GM19328 (cell line): Measurements from ENCODE around the gene CSH2.

ENCODE experiments used
- ATAC-seq: cut with Tn5 transposase; IDR thresholded peaks from one replicate; pipeline ENCODE4 v1.9.1; 2021; ENCODE audit warnings: mild to moderate bottlenecking, moderate library complexity; ENCODE audit not compliant: unreplicated experiment

CSH2 gene

DNA sequence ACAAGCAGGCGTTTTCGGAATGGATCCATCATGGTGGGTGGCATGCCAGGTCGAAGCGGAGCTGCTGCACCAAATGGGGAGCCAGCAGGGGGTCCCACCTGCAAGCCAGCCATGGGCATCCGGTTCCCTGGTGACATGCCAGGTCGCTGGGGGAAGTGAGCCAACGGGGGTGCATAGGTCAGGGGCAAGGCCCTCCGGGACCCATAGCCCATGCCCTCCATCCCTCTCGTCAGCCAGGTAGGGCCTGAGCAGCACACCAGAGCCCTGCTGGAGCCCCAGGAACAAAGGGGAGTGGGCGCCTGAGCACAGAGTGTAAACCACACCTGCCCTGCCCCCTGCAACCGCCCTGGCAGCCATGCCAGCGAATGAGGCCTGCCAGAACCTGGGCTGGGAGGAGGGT, 36.0 kb downstream of the CSH2 start:
- no peak for ATAC-seq

DNA sequence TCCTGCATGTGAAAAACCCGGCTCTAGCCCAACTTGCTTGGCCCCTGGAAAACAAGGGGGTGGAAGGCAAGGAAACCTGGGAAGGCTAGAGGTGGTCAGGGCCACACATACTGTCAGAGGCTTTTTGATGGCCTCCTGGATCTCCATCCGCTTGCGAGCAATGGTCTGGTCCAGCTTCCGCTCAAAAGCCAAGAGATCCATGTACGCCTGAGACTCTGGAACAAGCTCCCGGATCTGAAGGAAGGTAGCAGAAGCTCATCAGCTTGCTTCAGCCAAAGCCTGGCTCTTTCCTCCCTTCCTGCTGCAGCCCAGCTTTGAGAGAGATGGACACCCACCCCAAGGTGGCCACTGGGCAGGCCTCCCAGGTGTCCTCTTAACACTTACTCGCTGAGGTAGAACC, 36.7 kb downstream of the CSH2 start:
- ATAC-seq = no peak

DNA sequence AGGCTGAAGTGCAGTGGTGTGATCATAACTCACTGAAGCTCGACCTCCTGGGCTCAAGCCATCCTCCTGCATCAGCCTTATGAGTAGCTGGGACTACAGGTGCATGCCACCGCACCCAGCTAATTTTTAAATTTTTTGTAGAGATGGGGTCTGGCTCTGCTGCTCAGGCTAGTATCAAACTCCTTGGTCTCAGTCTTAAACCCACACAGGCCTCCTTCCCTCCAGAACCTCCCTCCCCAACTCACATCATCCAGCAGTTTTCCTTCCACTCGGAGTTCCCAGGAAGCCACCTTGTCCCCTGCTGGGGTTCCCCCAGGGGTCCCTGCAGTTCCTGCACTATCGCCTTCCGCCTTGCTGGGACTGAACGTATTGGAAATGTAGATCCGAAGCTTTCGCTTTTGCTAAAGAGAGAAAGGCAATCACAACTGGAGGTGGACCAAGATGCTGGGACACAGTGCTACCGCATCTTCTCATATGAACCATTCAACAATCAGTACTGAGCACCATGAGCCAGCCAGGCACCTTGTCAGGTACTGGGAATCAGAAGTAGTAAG, 38.2 kb downstream of the CSH2 start:
- no peak for ATAC-seq

GRCh38 chr17:63834431-63835166, 38.9 kb downstream of the CSH2 start:
- ATAC-seq = peak; percentile 53

DNA sequence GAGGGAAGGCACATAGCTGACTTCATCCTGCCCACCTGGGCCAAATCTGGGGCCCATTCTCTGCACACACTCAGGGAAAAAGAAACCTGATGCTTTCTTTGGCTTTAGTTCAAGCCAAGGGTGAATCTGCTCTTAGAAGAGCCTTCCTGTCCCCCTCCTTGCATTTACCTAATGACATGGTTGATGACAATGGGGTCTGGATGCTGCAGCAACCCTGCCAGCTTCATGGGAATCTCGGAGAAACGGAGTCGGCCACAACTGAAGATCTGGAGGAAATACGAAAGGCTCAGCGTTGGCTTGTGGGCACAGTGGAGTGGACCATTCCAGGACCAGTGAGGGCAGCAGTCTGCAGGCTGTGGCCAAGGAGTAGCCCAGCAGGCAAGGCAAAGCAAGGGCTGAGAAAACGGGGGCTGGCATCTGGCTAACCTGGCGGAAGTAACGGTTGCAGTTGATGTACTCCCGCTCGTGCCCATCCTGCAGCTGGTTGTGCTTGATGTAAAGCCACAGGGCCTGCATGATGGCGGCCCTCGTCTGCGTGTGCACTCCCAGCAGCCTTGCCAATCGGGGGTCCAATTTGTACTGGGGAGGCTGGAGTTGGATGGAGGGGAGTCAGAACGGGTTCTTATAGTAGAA, 39.6 kb downstream of the CSH2 start:
- no peak for ATAC-seq

DNA sequence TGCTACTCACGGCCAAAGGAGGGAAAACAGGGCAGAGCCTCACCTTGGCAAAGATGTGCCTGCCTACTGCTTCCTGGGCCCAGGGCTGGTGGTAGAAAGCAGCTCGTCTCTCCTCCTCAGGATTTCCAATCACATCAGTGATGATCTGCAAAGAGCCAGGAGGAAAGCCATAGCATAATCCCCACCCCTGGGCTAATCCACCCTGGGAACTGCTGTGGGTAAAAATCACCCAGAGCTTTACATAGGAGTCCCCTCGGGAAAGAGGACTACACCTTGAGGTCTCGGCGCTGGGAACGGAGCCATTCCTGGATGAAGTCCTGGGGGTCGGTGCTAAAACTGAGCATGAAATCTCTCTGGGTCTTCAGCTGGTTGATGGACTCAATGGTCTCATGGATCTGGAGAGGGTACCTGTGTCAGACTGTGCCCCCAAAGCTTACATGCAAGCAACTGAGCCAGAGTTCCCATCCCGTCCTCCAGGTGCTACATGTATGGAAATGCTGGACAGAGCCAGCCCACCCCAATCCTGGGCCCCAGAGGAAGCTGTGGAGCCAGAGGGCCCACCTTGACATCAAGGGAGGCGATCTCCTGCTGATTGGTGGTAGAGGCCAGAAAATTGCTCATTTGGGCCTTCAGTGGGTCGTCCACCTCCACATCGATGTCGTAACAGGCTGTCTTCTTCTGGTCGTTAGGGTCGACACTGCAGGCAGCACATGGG, 40.3 kb downstream of the CSH2 start:
- ATAC-seq = no peak

DNA sequence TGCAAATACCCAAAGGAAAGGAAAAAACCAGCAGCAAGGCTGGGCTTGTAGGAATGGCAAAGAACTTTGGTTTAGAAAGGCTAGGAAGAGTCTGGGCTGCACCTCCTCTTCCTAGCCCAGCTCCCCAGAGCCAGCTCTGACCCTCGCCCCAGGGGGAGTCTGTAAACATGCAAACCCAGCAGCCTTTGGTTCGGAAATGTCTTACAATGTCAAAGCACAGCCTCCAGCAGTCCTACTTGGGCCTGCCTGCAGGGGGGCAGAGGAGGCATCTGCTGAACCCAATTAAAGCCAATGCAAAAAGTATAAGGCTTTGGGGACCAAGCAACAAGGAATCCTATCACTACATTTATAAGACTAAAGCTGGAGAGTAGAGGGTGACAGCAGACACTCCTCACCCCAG, 41.0 kb downstream of the CSH2 start:
- no peak for ATAC-seq

DNA sequence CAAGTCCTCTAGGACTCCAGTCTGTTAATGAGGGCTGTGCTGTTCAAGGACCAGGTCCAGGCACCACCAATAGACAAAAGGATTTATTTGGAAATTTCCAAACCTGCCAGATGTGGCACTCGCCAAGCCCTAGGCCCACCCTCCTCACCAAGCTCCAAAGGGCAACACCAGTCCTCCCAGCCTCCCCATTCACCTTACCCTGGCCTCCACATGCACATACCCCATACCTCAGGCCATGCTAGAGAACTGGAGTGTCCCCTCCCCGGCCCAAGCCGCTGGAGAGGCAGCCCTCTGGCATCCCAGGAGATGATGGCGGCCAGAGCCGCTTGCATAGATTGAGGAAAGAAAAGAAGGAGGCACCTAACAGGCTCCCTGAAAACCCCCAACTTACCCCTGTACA, 41.5 kb downstream of the CSH2 start:
- no peak for ATAC-seq

GRCh38 chr17:63831505-63831904, 42.0 kb downstream of the CSH2 start:
- no peak for ATAC-seq

- ATAC-seq = no peak
These were observed 42.5 kb downstream of the CSH2 start for GRCh38 chr17:63830904-63831491.

GRCh38 chr17:63830278-63830677, 43.2 kb downstream of the CSH2 start:
- ATAC-seq = no peak

GRCh38 chr17:63828936-63829335, 44.5 kb downstream of the CSH2 start:
- no peak for ATAC-seq

DNA sequence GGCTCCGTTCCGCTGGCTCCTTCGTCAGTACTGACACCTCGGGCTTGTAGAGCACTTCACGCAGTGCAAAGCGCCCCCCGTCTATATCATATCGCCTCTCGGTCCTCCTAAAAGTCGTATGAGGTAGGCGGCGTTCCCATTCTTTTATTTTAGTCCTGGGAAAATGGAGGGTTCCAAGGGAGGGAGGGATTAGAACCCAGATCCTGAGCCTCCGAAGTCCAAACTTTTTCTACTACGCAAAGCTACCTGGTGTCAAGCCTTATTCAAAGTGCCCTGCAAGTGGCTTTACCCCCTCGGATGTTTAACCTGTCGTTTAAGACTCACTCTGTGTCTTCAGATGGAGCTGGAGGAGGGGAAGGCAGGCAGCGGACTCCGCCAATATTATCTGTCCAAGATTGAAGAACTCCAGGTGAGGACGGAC, 45.7 kb downstream of the CSH2 start:
- ATAC-seq = no peak

DNA sequence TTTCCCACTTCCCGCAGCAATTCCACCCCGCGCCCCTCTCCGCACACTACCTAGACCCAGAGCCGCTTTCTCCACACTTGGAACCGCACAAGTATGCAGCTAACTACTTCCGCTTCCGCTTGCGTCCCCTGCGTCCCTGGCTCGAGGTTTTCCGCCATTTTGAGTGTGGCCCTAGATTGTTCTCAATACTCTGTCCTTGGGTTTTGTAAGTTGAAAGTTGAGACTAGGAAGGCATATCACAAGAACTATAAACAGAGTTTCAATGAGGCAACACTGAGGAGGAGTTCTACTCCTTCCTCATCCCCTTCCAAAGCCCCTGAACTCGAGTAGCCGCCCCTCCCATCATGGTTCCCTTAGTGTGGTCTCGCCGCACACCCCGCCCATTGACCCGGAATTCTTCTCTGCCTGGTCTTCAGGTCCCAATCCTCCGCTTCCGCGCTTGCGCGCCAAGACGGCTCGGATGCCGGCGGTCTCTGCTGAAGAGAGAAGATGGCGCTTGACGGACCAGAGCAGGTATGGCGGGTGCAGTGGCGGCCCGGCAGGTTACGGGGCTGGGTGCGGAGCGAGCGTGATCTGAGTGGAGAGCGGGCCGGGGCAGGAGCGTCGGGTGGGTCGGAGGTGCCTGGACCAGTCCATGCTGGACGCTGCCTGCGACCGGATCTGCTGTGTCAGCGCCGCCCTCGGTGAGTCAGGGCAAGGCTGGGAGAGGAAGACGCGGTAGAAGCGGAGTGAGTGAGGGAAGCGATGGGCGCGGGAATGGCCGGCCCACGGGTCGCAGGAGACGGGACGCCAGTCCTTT, 46.3 kb downstream of the CSH2 start, which contains the start of the genes FTSJ3 and PSMC5:
FTSJ3 (minus strand) TSS at position 662 of the 799 bp plus-strand sequence. CDS start 761 bp downstream, outside the sequence.
PSMC5 (plus strand) TSS at position 430 of the 799 bp plus-strand sequence; CDS start at position 490, 60 bp downstream.
- peak; percentile 88 for ATAC-seq

GRCh38 chr17:63826468-63827001, 46.9 kb downstream of the CSH2 start:
- ATAC-seq = no peak

- no peak for ATAC-seq
These were observed 49.1 kb downstream of the CSH2 start for GRCh38 chr17:63824362-63824761.

DNA sequence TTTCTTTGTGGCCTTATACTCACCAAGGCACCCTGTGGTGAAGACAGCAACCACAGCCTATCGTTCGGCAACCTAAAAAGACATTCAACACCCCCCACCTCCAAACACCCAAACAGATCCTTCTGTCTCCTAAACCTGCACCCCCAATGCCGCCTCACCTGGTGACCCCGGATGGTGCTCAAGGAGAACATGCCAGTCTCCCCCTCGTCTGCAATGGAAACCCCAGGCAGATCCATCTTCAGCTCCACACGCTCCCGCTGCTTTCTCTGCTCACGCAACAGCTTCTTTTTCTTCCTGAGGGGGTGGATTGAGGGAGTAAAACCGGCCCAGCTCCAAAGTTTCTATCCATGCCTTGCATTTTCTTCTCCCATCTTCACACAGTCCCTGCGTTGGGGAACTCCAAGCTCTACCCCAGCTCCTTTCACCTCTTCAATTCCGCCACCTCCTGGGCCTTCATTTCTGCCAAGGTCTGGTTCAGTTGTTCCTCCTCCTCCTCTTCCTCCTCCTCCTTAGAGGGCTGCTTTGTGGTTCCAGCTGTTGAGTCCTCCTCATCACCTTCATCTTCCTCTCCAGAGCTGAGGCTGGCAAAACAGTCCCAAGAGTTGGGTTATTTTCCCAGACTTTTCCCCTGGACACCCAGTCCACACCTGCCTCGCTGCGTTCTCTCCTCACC, 49.7 kb downstream of the CSH2 start:
- ATAC-seq = no peak

DNA sequence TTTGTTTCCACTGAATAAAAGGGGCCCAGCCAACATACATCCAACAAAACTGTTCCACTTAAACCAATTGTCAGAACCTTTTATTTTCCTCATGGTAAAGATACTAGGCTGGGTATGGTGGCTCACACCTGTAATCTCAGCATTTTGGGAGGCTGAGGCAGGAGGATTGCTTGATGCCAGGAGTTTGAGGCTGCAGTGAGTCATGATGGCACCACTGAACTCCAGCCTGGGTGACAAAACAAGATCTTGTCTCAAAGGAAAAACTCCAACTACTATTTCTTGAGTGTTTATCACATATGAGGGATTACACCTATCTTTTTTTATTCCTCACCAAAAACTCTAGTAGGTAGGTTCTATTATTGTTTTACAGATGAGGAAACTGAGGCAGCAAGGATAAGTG, 50.9 kb downstream of the CSH2 start:
- ATAC-seq = no peak
